Lower lobe of right lung (tissue), 2 donors: ENCODE results near the gene GRIK1. TPM values are rescaled to one million over a fixed set of nuclear protein-coding genes. Genes with fewer than 3 reads are reported as not detected.

Experiments
- ATAC-seq, 2 donors: fragments of 200-7000 bp; cut with Tn5 transposase; one replicate each; pipeline ENCODE4 v1.9.1; 2020 to 2022; ENCODE audit warnings: mild to moderate bottlenecking in 2 of 2, moderate library complexity in 2 of 2
- DNase-seq: peaks from one replicate; pipeline ENCODE4 v3.0.0-alpha.2; 2020
- H3K27ac ChIP-seq: fragments of 200-600 bp; one replicate; pipeline ENCODE4 v1.8.0; 2022
- H3K27me3 ChIP-seq: fragments of 200-600 bp; one replicate; pipeline ENCODE4 v1.8.0; 2022; ENCODE audit warnings: low read depth
- H3K36me3 ChIP-seq: fragments of 200-600 bp; one replicate; pipeline ENCODE4 v1.8.0; 2022; ENCODE audit warnings: mild to moderate bottlenecking
- H3K4me1 ChIP-seq: fragments of 200-600 bp; one replicate; pipeline ENCODE4 v1.8.0; 2022
- H3K4me3 ChIP-seq: fragments of 200-600 bp; one replicate; pipeline ENCODE4 v1.8.0; 2022; ENCODE audit warnings: mild to moderate bottlenecking
- H3K9me3 ChIP-seq: fragments of 200-600 bp; one replicate; pipeline ENCODE4 v1.8.0; 2022
- intact Hi-C: fragments of 100-400 bp; cut with DNase I; formaldehyde crosslinking; loops from one replicate; pipeline ENCODE4 v1.11.0; 2022
- total RNA-seq: library from RNA; stranded (reverse); fragmentation: NEBNext Ultra II Directional; extraction: Animal tissue kit (Norgen Biotek cat#: 25700); gene quantifications from one replicate; pipeline ENCODE4 v1.2.1, GENCODE V29; 2021
- TF ChIP-seq, protein P1 (sequence below): fragments of 200-600 bp; IDR thresholded peaks from one replicate; pipeline ENCODE4 v1.8.0; 2022; ENCODE audit warnings: antibody characterized with exemption, mild to moderate bottlenecking
- donor health status: DM: no; HTN: yes; CAD: no; lungs with severe emphysema.

GRIK1 gene
- total RNA-seq, 1 donor from 2014 or later, result not detected

DNA sequence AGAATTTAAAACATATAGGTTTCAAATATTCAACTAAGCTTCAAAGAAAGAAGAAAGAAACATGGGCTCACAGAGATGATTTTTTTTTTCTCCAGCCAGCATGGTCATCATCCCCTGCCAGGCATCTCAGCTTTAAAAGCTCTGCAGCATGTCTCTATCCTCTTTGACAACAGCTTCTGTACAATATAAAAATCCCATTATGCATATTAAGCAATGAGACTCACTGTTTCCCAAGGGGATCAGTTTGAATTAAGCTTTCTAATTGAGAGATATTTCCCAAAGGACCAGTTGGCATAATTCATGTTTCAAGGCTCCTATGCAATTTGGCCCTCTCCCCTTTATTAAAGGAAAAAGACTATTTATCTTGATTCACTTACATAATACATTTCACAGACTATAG is 220.3 kb downstream of the GRIK1 start:
- no peak for ATAC-seq
- Histone ChIP-seq H3K4me1 (no peaks in the 10 kb centered on the region), H3K4me3 (no peak overlapping the region), H3K9me3 (no peaks in the 10 kb centered on the region), H3K36me3 (no peaks in the 10 kb centered on the region), H3K27me3 (no peaks in the 10 kb centered on the region), H3K27ac (no peak overlapping the region)
- intact Hi-C loops, result no loop called here
- TF ChIP-seq, protein P1, sequence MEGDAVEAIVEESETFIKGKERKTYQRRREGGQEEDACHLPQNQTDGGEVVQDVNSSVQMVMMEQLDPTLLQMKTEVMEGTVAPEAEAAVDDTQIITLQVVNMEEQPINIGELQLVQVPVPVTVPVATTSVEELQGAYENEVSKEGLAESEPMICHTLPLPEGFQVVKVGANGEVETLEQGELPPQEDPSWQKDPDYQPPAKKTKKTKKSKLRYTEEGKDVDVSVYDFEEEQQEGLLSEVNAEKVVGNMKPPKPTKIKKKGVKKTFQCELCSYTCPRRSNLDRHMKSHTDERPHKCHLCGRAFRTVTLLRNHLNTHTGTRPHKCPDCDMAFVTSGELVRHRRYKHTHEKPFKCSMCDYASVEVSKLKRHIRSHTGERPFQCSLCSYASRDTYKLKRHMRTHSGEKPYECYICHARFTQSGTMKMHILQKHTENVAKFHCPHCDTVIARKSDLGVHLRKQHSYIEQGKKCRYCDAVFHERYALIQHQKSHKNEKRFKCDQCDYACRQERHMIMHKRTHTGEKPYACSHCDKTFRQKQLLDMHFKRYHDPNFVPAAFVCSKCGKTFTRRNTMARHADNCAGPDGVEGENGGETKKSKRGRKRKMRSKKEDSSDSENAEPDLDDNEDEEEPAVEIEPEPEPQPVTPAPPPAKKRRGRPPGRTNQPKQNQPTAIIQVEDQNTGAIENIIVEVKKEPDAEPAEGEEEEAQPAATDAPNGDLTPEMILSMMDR, result no peak
- DNase-seq, result no peak

DNA sequence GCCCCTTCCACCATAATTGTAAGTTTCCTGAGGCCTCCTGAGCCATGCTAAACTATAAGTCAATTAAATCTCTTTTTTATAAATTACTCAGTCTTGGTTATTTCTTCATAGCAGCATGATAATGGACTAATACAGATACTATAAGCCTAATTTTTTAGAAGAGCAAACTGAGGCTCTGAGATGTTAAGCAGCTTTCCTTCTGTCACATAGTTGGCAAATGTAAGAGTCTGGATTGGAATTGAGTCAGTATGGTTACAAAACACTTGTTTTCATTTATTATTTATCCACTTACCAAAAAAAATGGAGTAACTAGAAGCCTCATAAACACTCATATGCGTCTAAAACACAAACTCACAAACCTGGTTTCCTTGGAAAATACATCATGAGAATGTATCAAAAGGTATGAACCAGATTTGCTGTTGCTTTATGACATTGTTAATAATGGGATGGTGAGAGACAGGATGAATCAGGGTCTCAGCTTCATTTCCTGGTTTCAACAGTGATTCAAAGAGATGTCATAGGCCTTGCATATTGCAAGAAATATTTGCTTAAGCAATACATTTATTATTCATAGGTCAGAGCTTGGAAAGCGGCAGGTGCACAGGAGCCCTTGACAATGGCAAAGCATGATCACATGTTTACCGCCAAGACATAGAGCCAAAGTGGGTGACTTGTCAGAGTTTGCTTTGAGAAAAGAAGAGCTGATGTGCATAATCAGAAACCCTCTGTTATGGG is 221.5 kb downstream of the GRIK1 start:
- intact Hi-C loops, result no loop called here
- Histone ChIP-seq H3K36me3 (no peaks in the 10 kb centered on the region), H3K9me3 (no peaks in the 10 kb centered on the region), H3K4me3 (no peak overlapping the region), H3K4me1 (no peaks in the 10 kb centered on the region), H3K27ac (no peak overlapping the region), H3K27me3 (no peaks in the 10 kb centered on the region)
- no peak for ATAC-seq
- DNase-seq, result no peak
- TF ChIP-seq, protein P1, result no peak

DNA sequence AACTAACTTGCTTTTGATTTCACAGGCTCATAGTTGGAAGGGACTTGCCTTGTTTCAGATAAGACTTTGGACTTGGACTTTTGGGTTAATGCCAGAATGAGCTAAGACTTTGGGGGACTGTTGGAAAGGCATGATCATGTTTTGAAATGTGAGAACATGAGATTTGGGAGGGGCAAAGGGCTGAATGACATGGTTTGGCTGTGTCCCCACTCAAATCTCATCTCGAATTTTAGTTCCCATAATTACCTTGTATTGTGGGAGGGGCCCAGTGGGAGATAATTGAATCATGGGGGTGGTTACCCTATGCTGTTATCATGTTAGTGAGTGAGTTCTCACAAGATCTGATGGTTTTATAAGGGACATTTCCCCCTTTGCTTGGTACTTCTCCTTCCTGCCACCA is 222.1 kb downstream of the GRIK1 start:
- ATAC-seq, result no peak
- intact Hi-C loops, result no loop called here

DNA sequence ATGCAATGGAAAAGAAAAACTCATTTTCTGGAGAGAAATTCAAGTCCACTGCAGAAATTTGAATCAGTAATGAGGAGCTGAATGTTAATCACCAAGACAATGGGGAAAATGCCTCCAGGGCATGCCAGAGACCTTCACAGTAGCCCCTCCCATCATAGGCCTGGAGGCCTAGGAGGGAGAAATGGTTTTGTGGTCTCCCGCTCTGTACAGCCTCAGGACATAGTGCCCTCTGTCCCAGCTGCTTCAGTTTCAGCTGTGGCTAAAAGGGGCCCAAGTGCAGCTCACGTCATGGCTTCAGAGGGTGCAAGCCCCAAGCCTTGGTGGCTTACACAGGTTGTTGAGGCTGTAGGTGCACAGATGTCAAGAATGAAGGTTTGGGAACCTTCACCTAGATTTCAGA is 223.0 kb downstream of the GRIK1 start:
- intact Hi-C loops, result no loop called here
- H3K4me3 ChIP-seq, result no peak overlapping the region
- DNase-seq, result no peak
- no peaks in the 10 kb centered on the region for H3K36me3 ChIP-seq
- TF ChIP-seq, protein P1, result no peak
- H3K27ac ChIP-seq, result no peak overlapping the region
- no peaks in the 10 kb centered on the region for H3K9me3 ChIP-seq
- H3K27me3 ChIP-seq, result no peaks in the 10 kb centered on the region
- H3K4me1 ChIP-seq, result no peaks in the 10 kb centered on the region
- ATAC-seq, result no peak

More for the DNA sequence above, 222.1 kb downstream of the GRIK1 start:
- H3K36me3 ChIP-seq, result no peaks in the 10 kb centered on the region
- TF ChIP-seq, protein P1, result no peak
- no peaks in the 10 kb centered on the region for H3K9me3 ChIP-seq
- no peaks in the 10 kb centered on the region for H3K27me3 ChIP-seq
- H3K27ac ChIP-seq, result no peak overlapping the region
- no peak for DNase-seq
- no peak overlapping the region for H3K4me3 ChIP-seq
- H3K4me1 ChIP-seq, result no peaks in the 10 kb centered on the region

DNA sequence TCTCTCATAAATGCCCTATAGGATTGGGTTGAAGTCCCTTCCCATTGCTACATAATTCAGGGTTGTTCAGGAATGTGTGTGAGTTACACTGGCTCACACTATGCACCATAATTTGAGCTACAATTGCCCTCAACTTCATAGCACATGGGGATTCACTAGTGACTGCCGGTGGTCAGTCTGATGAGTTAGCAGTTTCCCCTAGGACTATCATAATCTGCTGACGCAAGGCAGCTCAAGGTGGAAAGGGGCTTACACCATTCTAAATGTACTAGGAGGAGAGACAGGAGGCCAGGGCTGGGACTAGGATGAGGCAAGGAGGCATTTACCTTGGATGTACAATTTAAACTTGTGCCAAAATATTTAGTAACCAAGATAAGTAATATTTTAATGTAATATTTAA is 224.7 kb downstream of the GRIK1 start:
- no peaks in the 10 kb centered on the region for H3K9me3 ChIP-seq
- no peak for ATAC-seq
- H3K36me3 ChIP-seq, result no peaks in the 10 kb centered on the region
- no peak overlapping the region for H3K4me3 ChIP-seq
- DNase-seq, result no peak
- TF ChIP-seq, protein P1, result no peak
- no peaks in the 10 kb centered on the region for H3K4me1 ChIP-seq
- intact Hi-C loops, result no loop called here
- no peak overlapping the region for H3K27ac ChIP-seq
- H3K27me3 ChIP-seq, result no peaks in the 10 kb centered on the region
